SK-N-MC (cell line): ENCODE measurements around the gene PBX3.

ENCODE experiments used
- EZH2 ChIP-seq: fragments of 200-600 bp; sonication (generic); IDR thresholded peaks from one replicate; pipeline ENCODE4 v1.6.1; 2017; ENCODE audit warnings: antibody characterized with exemption
- POLR2AphosphoS5 ChIP-seq: IDR thresholded peaks from 2 replicates; pipeline ENCODE4 v1.6.1; 2012; ENCODE audit warnings: mild to moderate bottlenecking, low read depth, low read length, borderline replicate concordance

DNA sequence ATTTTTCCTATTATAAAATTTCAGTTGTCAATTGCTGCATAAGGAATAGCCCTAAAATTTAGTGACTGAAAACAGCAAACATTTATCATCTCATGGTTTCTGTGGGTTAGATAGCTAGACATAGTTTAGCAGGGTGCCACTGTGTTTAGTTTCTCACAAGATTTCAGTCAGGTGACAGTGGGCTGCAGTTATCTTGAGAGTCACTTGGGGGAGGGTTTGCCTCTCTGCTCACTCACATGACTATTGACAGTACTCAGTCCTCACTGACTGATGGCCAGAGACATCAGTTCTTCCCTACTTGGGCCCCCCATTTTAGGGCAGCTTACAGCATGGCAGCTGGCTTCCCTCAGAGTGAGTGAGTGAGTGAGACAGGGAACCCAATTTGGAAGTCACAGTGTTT lies 42.0 kb downstream of the PBX3 start:
- TF ChIP-seq EZH2: no peak
- no peak for TF ChIP-seq POLR2AphosphoS5
